Hematopoietic multipotent progenitor cell treated with erythropoietin and hydrocortisone succinate and interleukin-3 and kit ligand, for 17 days (in vitro differentiated cells): ENCODE results near the gene NSD1.
A peak's percentile ranks its signal among the peaks of the same experiment; 100 is the strongest.

Source experiments
- DNase-seq: peaks from one replicate; pipeline ENCODE4 v3.0.0-alpha.2; 2015; ENCODE audit warnings: low spot score

The NSD1 gene

DNA sequence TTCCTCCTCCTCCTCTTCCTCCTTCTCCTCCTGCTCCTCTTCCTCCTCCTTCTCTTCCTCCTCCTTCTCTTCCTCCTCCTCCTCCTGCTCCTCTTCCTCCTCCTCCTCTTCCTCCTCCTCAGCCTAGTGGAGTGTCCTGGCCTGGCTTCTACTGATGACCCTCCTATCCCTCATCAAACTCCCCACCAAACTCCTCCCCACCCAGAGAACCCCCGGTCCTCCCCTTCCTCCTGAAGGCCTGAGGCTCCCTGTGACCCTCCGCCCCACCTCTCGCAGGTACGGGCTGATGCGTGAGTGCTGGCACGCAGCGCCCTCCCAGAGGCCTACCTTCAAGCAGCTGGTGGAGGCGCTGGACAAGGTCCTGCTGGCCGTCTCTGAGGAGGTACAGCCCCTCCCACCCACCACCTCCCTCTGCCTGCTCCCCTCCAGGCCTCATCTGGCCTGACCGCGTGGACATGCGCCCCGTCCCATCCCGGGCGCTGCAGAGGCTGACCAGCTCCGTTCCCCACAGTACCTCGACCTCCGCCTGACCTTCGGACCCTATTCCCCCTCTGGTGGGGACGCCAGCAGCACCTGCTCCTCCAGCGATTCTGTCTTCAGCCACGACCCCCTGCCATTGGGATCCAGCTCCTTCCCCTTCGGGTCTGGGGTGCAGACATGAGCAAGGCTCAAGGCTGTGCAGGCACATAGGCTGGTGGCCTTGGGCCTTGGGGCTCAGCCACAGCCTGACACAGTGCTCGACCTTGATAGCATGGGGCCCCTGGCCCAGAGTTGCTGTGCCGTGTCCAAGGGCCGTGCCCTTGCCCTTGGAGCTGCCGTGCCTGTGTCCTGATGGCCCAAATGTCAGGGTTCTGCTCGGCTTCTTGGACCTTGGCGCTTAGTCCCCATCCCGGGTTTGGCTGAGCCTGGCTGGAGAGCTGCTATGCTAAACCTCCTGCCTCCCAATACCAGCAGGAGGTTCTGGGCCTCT lies 36.3 kb upstream of the NSD1 start:
- no peak for DNase-seq

DNA sequence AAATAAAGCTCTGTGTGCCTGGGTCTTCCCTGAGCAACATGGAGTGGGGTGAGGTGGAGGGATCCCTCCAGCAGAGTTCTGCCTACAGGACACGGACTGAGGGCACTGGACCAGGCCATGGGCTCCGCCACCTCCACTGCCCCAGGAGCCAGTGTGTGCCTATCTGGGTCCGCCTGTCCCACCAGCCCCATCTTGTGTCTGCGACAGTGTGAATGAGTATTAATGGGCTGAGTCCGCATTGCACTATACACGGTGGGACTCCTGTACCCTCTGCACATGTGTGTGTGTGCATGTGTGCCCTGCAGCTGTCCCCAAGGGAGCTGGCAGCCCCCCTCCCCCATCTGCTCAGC lies 35.5 kb upstream of the NSD1 start:
- DNase-seq: no peak

DNA sequence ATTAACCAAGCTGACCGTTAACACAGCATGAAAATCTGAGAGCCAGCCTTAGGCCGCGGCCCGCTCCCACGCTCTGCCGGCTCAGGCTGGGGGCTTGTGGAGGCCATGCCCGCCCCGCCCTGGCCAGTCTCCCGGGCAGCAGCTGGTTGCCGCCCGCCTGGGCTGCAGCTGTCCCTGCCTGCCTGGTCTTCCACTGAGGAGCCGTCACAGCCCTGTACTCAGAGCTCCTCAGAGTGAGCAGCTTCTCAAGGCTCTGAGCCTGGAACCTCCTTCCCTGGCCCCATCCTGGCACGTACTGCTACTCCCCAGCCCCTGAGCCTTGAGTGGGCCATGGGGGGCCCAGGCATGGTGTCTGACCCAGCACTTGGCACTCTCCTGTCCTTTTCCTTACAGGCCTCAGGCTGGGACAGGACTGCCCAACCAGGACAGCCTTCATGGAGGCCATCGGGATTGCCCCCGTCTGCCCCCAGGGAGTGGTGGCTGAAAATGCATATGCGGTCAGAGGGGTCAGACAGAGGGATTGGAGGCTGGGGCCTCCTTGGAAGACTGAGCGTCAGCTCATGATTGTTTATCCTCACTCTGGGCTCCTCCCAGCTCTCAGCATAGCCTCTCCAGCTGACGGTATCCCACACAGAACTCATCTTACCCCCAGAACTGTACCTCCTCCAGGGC lies 35.0 kb upstream of the NSD1 start:
- DNase-seq: no peak

DNA sequence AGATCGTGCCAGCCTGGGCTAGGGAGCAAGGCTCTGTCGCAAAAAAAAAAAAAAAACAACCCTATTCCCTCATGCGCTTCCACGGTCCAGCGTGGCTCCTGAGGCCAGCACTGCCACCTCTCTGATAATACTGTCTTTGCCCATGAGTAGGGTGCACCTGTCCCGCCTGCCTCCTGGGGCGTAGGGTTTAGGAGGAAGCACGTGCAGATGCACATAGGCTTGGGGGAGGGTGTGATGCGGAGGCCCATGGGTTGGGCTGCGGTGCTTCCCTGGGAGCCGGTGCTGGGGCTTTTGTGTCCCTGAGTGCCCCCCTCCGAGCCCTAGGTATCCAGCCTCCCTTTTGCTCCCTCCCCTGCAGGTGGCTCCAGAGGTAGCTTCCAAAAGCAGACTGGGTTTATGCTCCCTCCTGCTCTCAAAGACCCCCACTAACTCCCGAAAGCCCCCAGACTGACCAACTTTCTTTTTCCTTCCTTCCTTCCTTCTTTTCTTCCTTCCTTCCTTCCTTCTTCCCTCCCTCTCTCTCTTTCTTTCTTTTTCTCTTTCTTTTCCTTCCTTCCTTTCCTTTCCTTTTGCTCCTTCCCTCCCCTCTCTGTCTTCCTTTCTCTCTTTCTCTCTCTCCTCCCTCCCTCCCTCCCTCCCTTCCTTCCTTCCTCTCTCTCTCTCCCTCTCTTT lies 34.0 kb upstream of the NSD1 start:
- no peak for DNase-seq

DNA sequence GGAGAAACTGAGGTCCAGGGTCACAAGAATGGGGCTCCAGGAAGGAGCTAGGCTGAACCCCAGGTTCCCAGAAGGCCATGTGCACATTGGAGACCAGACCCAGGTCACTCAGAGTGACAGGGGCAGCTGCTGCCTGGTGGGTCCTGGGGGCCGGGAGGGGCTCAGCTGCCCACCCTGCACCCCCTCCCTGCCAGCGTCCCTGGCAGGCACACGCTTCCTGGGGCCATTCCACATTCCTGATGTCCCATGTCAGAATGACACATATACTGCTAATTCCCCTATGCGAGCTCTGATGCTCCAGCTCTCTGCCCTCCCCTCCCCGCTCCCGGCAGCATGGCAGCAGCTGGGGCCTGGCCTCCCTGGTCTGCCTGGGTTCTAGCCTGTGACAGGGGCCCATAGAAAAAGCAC lies 32.9 kb upstream of the NSD1 start:
- no peak for DNase-seq

DNA sequence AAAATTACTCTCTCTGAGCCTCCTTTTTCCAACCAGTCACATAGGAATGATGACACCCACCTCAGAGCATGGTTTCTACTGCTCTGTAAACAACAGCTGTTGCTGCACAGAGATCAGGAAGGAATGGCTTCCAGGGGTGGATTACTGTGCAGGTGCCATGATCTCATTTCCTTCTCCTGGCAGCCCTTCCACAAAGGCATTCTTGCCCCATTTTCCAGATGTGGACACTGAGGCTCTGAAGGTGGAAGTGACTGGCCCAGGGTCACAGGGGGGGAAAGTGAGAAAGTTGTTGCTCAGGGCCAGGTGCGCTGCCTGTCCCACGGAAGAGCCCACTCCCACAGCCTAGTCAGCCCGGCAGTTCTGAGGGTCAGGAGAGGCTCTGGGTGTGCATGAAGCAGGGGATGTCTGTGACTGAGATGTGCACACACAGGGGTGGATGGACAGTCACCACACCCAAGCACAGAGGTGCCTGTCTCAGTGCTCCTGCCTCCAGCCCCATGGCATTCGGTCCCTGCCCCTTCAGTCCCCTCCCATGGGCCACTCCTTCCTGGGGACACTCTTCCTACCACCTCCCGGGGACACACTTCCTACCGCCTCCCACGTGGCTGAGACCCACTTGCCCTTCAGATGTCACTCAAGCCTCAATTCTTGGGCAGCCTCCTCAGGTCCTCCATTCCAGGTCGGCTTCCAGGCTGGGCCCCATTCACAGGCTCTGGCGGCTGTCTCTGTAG lies 29.9 kb upstream of the NSD1 start:
- DNase-seq: no peak

DNA sequence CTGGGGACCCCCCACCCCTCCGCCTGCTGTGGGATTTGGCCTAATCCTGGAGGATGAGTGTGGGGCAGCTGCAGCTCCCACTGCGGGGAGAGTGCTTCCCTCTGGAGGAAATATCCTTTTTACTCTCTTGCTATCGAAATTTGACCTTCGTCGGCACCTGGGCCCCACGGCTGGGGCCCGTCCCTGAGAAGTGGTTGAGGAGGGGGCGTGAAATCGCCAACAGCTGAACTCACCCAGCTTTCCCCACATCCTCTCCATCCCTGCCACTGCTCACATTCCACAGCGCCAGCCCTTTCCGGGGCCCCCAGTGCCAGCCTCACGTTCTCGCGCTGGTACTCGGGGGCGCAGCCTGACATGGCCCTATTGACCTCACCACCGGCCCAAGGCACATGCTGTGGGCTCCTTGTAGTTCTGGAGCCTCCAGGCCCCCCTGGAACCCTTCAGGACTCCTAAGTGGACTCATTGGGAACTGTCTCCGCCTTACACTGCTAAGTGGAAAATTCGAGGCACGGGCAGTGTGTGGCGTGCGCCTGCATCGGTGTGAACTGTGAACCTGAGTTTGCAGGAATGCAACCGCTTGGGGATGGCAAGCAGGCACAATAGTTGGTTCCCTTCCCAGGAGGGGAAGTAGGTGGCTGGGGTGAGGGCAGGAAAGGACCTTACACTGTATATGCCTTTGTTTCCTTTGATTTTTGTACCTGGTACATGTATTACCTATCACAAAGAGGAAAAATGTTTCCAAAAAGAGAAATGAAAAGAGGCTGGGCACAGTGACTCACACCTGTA lies 27.7 kb upstream of the NSD1 start:
- no peak for DNase-seq

DNA sequence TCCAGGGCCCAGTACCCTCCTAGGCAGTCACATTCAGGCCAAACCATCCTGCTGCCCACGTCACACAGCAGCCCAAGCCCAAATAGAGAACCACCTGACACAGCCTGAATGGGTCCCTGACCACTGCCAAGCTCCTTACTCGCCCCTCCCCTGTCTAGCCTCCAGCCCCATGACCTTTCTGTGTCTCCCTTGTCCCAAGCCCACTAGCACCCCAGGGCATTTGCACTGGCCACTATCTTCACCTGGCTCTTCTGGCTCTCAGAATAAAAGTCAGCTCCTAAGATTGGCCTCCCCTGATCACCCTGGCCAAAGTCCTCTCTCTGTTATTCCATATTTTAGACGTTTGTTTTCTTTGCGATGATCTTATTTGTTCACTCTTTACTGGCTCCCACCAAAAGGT lies 26.4 kb upstream of the NSD1 start:
- DNase-seq: no peak

DNA sequence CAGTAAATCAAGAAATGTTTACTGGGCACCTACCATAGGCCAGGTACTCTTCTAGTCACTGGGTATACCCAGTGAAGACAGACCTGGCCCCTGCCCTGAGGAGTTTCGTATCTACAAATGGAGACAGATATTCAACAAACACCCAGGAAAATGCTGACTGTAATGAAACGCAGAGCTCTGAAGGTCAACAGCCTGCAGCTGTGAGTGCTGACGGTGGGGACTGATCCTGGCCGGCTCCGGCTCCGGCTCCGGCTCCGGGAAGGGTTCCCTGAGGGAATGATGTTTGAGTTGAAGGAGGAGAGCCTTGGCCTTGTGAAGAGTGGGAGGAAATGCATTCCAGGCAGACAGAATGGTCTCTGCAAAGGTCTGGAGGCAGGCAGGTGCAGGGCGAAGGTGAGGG lies 23.8 kb upstream of the NSD1 start:
- DNase-seq: no peak

DNA sequence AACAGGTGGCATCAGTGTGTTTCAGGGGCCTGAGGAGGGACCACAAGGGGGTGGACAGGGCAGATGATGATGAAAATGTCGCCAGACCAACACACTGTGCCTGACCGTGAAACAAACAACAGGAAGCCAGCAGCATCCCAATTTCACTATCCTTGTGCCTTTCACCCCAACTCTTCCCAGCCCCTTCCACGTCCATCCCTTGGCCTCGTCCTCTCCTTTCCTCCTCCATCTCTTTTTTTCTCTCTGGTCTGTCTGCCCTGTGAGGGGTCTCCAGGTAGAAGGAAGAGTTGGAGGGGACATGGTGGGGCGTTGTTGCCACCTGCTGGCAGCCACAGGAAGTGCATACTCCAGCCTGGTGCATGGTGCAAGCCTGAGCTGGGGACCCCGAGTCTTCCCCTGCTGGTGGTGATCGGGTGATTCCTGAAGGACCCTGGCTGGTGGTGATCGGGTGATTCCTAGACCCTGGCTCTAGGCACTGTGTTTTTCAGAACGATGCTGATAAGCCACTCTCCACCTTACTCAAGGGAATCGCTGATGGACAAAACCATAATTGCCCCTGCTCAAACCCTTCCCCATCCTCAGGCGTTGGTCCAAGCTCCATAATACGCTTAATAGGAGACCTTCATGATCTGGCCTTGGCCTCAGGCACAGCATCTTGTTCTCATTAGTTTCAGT lies 21.7 kb upstream of the NSD1 start:
- DNase-seq: peak; percentile 76

DNA sequence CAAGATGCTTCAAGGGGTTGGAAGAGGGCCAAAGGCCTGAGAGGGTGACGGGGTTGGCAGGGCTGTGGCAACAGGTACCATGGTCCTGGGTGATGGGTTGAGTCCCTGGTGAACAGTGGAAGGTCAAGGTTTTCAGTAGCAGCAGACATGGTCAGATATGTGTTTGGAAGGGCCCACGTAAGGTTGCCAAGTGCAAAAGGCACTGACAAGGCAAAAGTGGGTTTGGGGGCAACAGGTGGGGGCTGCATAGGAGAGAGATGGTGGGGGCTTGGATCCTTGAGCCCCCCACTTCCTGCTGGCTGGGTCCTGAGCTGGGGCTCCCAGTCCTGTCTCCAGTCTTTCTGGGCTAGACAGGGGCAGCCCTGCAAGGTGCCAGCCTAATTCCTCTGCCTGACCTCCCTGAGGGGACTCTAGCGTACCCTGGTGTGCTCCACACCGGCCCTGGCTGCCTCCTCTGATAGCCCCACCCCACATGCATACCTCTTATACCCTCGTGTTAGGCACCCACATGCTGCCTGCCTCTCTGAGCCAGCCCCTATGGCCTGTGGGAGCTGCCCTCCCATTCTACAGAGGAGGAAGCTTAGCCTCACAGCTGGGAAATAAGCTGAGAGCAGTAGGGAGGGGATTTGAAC lies 20.9 kb upstream of the NSD1 start:
- DNase-seq: no peak

DNA sequence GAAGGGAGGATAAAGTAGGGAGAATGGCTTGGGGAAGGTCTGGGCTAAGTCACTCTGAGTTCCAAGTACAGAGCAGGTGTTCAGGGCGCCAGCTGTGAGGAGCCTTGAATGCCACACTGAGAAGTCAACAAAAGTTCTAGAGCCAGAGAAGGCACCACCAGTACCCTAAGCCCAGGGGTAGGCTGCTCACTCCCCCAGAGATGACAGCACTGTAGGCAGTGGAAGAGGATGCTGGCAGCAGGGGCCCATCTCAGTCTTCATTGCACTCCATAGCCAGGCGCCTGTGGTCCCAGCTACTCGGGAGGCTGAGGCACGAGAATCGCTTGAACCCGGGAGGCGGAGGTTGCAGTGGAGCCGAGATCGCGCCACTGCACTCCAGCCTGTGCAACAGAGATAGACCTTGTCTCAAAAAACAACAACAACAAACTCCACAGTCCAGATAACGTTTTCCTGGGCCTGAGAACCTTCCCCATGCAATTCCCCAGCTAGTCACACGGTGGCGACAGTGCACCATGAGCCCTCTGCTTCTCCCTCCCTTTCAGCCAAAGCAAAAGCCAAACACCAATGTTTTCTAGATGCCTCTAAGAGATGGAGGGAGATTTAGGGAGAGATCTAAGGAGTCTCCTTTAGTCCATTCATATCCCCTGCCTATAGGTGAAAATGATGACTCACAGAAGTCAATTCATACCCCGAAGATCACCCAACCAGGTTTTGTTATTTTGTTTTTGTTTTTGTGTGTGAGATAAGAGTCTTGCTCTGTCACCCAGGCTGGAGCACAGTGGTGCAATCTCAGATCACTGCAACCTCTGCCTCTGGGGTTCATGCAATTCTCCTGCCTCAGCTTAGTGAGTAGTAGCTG lies 19.8 kb upstream of the NSD1 start:
- peak; percentile 93 for DNase-seq

DNA sequence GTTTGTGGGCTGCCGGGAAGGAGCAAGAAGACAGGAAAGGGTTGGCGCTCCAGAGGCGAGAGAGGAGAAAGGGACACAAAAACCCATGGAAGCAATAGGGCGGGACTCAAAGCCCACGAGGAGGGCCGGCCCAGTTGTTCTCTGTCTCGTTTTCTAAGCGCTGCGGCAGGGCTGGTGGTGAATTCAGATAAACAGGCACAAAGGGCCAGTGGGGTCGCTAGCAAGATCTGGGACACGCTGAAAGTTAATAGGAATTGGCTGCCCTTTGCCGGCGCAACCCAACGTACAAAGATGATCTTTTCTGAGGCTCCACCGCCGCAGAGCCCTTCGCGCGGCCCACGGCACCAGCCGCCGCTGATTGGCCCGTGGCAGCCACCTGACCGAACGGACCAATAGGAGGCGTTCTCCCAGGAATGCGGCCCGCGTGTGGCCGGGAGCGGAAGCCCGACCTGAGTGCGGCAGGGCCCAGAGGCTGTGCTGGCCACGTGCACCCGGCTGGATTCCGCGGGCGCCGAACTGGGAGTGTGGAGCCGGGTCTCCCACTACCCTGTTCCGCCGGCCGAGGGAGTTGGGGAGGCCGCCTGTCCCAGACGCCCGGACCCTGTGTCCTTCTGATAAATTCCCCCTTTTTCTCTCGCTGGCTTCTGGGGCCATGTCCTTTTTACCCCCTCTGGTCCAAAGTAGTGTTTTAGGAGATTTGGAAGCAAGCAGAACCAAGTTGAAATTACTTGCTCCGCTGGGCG lies 16.8 kb upstream of the NSD1 start:
- peak; percentile 81 for DNase-seq

DNA sequence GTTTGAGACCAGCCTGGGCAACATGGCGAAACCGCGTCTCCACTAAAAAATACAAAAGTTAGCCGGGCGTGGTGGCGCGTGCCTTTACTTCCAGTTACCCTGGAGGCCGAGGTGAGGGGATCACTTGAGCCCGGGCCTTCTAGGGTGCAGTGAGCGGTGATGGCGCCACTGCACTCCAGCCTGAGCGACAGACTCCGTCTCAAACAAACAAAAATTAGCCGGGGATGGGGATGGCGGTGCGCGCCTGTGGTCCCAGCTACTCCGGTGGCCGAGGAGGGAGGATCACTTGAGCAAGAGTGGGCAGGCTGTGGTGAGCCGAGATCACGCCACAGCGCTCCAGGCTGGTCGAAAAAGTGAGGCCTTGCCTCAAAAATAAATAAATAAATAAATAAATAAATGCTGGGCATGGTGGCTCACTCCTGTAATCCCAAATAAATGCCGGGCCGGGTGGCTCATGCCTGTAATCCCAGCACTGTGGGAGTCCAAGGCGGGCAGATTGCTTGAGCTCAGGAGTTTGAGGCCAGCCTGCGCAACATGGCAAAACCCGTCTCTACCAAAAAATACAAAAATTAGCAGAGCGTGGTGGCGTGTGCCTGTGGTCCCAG lies 16.0 kb upstream of the NSD1 start:
- DNase-seq: no peak

DNA sequence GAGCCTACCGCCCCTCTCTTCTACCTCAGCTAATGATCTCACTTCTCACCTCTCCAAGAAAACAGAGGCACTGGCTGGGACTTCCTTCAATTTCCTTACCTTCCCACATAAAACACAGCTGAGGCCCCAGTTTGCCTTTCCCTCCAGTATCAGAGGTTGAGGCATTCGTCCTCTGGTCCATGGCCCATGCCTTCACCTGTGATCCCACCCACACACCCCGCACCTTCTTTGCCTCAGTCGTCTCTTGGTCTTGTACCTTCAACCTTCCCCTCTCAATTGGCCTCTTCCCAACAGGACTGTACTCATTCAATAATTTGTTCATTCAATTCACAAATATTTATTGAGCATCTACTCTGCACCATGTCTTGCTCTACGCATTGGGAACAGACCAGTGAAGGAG lies 11.0 kb upstream of the NSD1 start:
- DNase-seq: no peak

DNA sequence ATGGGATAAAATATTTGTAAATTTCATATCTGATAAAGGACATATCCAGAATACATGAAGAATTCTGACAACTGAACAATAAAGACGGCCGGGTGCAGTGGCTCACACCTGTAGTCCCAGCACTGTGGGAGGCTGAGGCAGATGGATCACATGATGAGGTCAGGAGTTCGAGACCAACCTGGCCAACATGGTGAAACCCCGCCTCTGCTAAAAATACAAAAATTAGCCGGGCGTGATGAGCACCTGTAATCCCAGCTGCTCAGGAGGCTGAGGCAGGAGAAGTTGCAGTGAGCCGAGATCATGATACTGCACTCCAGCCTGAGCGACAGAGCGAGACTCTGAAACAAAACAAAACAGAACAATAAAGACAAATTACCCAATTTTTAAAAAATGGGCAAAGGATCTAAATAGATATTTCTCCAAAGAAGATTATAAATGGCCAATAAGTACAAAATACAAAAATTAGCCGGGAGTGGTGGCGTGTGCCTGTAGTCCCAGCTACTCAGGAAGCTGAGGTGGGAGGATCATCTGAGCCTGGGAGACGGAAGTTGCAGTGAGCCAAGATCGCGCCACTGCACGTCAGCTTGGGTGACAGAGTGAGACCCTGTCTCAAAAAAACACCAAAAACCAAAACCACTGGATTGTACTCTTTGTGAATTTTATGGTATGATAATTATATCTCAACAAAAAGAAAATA lies 9.6 kb upstream of the NSD1 start:
- DNase-seq: no peak

DNA sequence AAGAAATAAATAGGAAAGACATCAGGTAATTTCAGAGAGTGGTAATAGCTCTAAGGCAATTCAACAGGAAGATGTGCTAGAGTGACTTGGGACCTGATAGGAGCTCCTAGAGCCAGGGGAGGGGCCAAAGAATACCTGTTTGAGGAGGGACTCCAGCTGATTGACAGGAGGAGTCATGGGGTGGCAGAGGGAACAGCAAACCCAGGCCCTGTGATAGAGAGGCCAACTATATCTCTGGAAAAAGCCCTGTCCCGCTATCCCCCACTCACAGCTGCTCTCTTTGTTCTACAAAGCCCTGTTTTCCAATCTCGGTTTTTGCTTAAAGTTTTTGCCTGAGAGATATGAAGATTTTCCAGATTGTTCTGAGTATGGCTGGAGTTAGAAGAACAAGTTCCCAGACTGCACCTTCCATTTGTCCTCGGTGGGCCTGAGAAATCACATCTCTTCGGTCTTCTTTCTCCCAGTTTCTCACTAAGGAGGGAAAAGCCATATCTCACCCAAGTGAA lies 9.0 kb upstream of the NSD1 start:
- no peak for DNase-seq

DNA sequence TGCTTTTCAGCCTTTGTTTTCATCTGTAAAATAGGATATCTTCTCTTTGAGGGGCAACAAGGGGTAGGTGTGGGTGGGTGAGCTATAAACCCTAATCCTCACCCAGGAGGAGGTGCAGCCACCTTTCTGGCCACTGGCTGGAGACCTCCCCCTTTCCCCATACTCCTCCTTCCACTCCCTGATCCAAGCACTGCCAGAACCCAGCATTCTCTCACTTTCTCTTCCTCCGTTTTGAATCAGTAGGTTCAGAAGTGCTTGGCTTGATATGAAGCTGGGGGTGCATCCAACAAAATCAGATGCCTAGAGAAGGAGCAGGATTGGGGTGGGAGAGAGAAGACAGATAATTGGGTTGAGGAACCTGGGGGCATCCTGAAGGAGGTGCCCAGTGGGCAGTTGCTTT lies 6.8 kb upstream of the NSD1 start:
- DNase-seq: no peak
